Colonic mucosa (tissue), 4 donors: ENCODE results near the gene ZNF491. TPM values are rescaled to one million over a fixed set of nuclear protein-coding genes. Genes with fewer than 3 reads are reported as not detected.

Source experiments
- DNase-seq: peaks from one replicate; pipeline ENCODE4 v3.0.0-alpha.2; 2020
- H3K27ac ChIP-seq: fragments of 200-600 bp; one replicate; pipeline ENCODE4 v1.8.0; 2021
- H3K27me3 ChIP-seq: fragments of 200-600 bp; one replicate; pipeline ENCODE4 v1.8.0; 2021
- H3K36me3 ChIP-seq: fragments of 200-600 bp; one replicate; pipeline ENCODE4 v1.8.0; 2021
- H3K4me1 ChIP-seq: fragments of 200-600 bp; one replicate; pipeline ENCODE4 v1.8.0; 2021; ENCODE audit warnings: mild to moderate bottlenecking
- H3K4me3 ChIP-seq: fragments of 200-600 bp; one replicate; pipeline ENCODE4 v1.8.0; 2021
- H3K9ac ChIP-seq, 2 donors: one replicate each; pipeline ENCODE4 v1.7.0; 2013; ENCODE audit warnings: control low read depth in 2 of 2, low read depth in 2 of 2, low read length in 2 of 2
- H3K9me3 ChIP-seq: fragments of 200-600 bp; one replicate; pipeline ENCODE4 v1.8.0; 2021
- CTCF ChIP-seq: fragments of 200-600 bp; IDR thresholded peaks from one replicate; pipeline ENCODE4 v1.8.0; 2022; ENCODE audit warnings: antibody characterized with exemption, mild to moderate bottlenecking
- intact Hi-C: fragments of 100-400 bp; cut with DNase I; formaldehyde crosslinking; loops from one replicate; pipeline ENCODE4 v1.14.1; 2022
- total RNA-seq, 2 donors: library from RNA; stranded (reverse); fragmentation: NEBNext Ultra II Directional in 1 of 2; extraction: Animal tissue kit (Norgen Biotek cat#: 25700) in 1 of 2; gene quantifications; one replicate each; pipeline ENCODE4 v1.2.1, GENCODE V29; 2021
- donor health status: healthy.
- donor health status: DM: no; HTN: no; CAD: no.
- donor health status: DM: no; HTN: no; CAD: no.

ZNF491 gene
- total RNA-seq, 2 donors from 2014 or later, result 1.9 TPM

DNA sequence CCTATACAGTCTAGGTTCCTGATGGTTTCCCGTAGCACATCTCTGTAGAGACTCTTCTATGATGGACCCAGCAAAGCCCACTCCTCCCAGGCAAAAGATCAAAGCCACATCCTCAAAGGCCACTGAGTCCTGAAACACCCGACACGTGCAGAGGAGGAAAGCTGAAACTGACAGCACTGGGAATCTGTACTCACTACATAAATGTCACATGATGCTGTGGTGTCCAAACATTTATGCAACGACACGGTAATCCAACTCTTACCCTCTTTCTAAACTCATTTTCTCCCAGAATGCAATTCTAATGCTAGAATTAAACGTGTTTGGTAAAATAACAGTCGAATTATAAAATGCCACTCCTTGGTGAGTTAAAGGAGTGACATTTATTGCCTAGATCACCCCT lies 38.5 kb upstream of the ZNF491 start:
- intact Hi-C loops, result no loop called here
- Histone ChIP-seq H3K9me3 (no peaks in the 10 kb centered on the region), H3K9ac (no peak overlapping the region), H3K4me3 (no peak overlapping the region), H3K27ac (no peak overlapping the region), H3K36me3 (no peaks in the 10 kb centered on the region), H3K4me1 (no peaks in the 10 kb centered on the region), H3K27me3 (no peaks in the 10 kb centered on the region)
- TF ChIP-seq CTCF, result no peak
- DNase-seq, result no peak

DNA sequence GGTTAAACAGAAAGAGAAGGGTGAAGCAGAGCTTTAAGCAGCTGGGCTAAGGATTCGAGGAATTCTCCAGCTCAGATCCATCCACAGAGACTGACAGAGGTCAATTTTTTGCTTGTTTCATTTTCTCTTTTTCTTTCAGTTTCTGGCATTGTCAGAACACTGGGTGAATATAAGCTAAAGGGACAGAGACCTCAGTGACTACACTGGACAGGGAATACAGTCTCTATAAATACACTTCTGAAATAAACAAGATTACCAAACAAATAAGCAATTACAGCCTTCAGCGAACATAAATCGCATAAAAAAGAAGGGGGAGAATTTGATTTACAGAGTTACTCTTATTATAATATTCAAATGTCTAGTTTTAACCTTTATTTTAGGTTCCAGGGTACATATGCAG lies 35.2 kb upstream of the ZNF491 start:
- Histone ChIP-seq H3K36me3 (no peaks in the 10 kb centered on the region), H3K4me3 (no peak overlapping the region), H3K27me3 (no peaks in the 10 kb centered on the region), H3K4me1 (peaks cover 3% of the 10 kb centered on the region), H3K9me3 (no peaks in the 10 kb centered on the region), H3K27ac (no peak overlapping the region), H3K9ac (no peak overlapping the region)
- DNase-seq, result no peak
- TF ChIP-seq CTCF, result no peak
- intact Hi-C loops, result no loop called here

- intact Hi-C loops, result no loop called here
- no peak overlapping the region for H3K9ac ChIP-seq
- H3K27ac ChIP-seq, result no peak overlapping the region
- peaks cover 6% of the 10 kb centered on the region for H3K4me1 ChIP-seq
- H3K36me3 ChIP-seq, result no peaks in the 10 kb centered on the region
- DNase-seq, result no peak
- no peak for TF ChIP-seq CTCF
- no peaks in the 10 kb centered on the region for H3K9me3 ChIP-seq
- H3K27me3 ChIP-seq, result no peaks in the 10 kb centered on the region
- H3K4me3 ChIP-seq, result no peak overlapping the region
These were observed 34.7 kb upstream of the ZNF491 start for GRCh38 chr19:11763611-11764010.

DNA sequence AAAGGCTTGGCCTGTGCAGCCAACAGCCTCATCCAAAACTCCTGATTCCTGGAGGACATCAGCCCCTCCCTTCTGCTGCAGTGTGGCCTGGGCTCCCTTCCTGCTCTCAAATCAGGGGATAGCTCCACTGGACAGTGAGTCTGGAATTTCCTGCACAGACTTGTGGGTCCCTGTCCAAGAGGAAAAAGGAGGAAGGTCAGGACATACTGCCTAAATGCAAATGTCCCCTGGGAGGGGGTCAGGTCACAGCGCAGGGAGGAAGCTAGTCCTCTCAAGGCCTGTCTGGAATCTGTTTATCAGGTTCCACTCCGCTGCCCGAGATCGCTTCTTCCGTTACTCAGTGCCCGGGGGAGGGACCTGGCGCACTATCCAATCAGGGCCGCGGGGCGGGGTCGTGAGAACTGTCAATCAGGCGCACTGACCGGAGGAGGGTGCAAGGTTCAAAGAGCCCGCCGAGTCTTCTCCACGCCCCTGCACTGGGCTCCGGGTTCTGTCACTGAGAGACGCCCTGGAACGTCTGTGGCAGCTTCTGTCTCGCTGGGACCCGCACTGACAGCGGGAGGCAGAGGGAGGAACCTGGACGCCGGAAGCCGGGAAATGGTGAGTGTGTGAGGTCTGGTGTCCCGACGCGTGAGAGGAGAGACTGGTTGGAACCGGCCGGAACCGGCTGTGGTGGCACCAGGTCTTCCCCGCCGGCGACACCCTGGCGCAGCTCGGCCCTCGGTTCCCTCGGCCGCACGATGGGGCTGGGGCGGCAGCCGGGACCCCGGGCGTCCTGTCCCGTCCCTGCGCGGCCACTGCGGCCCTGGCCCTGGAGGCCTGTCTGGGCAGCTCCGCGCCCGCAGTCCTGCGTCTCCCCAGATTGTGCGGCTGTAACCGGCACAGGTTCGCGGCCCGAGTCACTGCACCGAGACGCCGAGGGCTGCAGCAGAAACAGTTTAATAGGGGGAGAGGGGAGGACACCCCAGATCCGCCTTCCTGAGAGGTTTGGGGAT lies 31.4 kb upstream of the ZNF491 start, which contains the start of gene ZNF441:
Gene ZNF441 (plus strand): TSS at position 404 of the 995 bp plus-strand sequence. CDS start 194 bp downstream, at position 598.
- no peaks in the 10 kb centered on the region for H3K9me3 ChIP-seq

GRCh38 chr19:11767633-11768133 lies 30.6 kb upstream of the ZNF491 start:
- Histone ChIP-seq H3K9ac (peak overlapping the region; percentile 81 to 92), H3K27me3 (no peaks in the 10 kb centered on the region), H3K27ac (peak overlapping the region; percentile 97), H3K9me3 (no peaks in the 10 kb centered on the region), H3K4me1 (peaks cover 6% of the 10 kb centered on the region), H3K4me3 (peak overlapping the region; percentile 85), H3K36me3 (no peaks in the 10 kb centered on the region)
- intact Hi-C loops, result no loop called here
- peak; percentile 73 for DNase-seq
- TF ChIP-seq CTCF, result no peak

More for the DNA sequence above, 31.4 kb upstream of the ZNF491 start, which contains the start of gene ZNF441:
- peak within 1 kb of the TSS; percentile 85 for H3K4me3 ChIP-seq
- H3K4me1 ChIP-seq, result peaks cover 6% of the 10 kb centered on the region
- intact Hi-C loops, result no loop called here
- peak within 1 kb of the TSS; percentile 81 to 92 for H3K9ac ChIP-seq
- peak within 1 kb of the TSS; percentile 97 for H3K27ac ChIP-seq
- DNase-seq, result peak; percentile 100
- no peaks in the 10 kb centered on the region for H3K27me3 ChIP-seq
- H3K36me3 ChIP-seq, result no peaks in the 10 kb centered on the region
- TF ChIP-seq CTCF, result no peak
